ENCODE data around the gene HNF4A. TPM values are rescaled to one million over a fixed set of nuclear protein-coding genes. Genes with fewer than 3 reads are reported as not detected.

The HNF4A gene
- total and polyA plus RNA-seq, 2 of the 4 experiments (the other 2 are of a cell fraction), result not detected

DNA sequence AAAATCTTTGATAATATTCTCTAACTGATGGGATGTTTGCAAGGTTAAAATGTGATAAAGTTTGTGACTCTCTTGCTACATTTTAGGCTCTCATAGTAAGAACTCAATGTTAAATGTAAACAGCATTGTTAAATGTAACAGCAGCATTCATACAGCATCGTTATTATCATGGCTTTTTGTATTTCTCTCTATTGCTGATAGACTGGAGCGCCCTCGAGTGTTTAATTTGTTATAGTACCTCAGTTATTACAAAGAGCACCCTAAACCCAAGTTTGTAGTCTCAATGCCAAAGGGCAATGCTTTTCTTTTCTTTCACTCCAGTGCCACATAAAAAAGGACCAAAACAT is 105.3 kb downstream of the HNF4A start:
- Histone ChIP-seq H2AFZ (replicated peaks; ENCODE audit: low read length, poor library complexity) (no peak overlapping the region), H2AK5ac (ENCODE audit: low read depth, low read length) (no peak overlapping the region), H3K4ac (ENCODE audit: low read depth, low read length) (no peak overlapping the region), H3K27me3 (ENCODE audit: control insufficient read depth, insufficient read depth, low read length) (peaks cover 14% of the 10 kb centered on the region), H3K18ac (ENCODE audit: low read depth, low read length) (no peak overlapping the region), H4K5ac (ENCODE audit: low read depth, low read length) (no peak overlapping the region), H2BK120ac (ENCODE audit: low read depth, low read length) (no peak overlapping the region), H3K36me3 (ENCODE audit: control insufficient read depth, insufficient read depth, low read length) (no peaks in the 10 kb centered on the region), H3K9me3 (ENCODE audit: control insufficient read depth, insufficient read depth, low read length) (no peaks in the 10 kb centered on the region), H4K20me1 (ENCODE audit: insufficient read depth, low read length) (no peaks in the 10 kb centered on the region), H3K9me1 (ENCODE audit: insufficient read depth, low read length) (no peaks in the 10 kb centered on the region), H3K56ac (ENCODE audit: extremely low read depth, insufficient read depth, low read length) (no peak overlapping the region), H3K23ac (ENCODE audit: low read depth, low read length) (no peak overlapping the region), H3K4me1 (ENCODE audit: control insufficient read depth, insufficient read depth, low read length) (no peaks in the 10 kb centered on the region), H2AK9ac (replicated peaks; ENCODE audit: low read depth, low read length, poor library complexity) (no peak overlapping the region), H4K8ac (ENCODE audit: low read depth in 2 of 2, low read length in 2 of 2) (no peak overlapping the region), H3K79me1 (ENCODE audit: low read depth in 1 of 2, low read length in 2 of 2) (no peaks in the 10 kb centered on the region), H2BK5ac (ENCODE audit: low read depth, low read length, poor library complexity, severe bottlenecking) (no peak overlapping the region), H3K14ac (replicated peaks; ENCODE audit: low read depth, low read length) (no peak overlapping the region), H3K4me3 (ENCODE audit: insufficient read depth, low read depth, low read length) (no peak overlapping the region), H2BK15ac (ENCODE audit: low read depth, low read length) (no peak overlapping the region), H3K4me2 (ENCODE audit: low read depth, low read length) (no peak overlapping the region), H3K9ac (ENCODE audit: low read depth, low read length) (no peak overlapping the region), H3K27ac (ENCODE audit: insufficient read depth, low read length) (no peak overlapping the region), H4K91ac (ENCODE audit: insufficient read depth, low read depth, low read length) (no peak overlapping the region), H2BK20ac (ENCODE audit: low read depth, low read length) (no peak overlapping the region)
- ChIA-PET CTCF (interaction anchor here (1.0 kb wide), 1 partner anchor 243 kb away, joined by 3 read pairs; no protein-coding TSS in a partner anchor), POLR2A (ENCODE audit: unreplicated experiment) (no interaction called here)
- BruUV-seq (replicated peaks), result no TSS peak
- TF ChIP-seq CEBPB (IDR thresholded peaks at IDR 0.05; ENCODE audit: low read depth, low read length) (no peak), SMC3 (IDR thresholded peaks at IDR 0.05; ENCODE audit: low read depth, low read length) (peak; percentile 46), RAD21 (IDR thresholded peaks at IDR 0.05; ENCODE audit: low read length) (peak; percentile 60)
- TF ChIP-seq, protein P1, sequence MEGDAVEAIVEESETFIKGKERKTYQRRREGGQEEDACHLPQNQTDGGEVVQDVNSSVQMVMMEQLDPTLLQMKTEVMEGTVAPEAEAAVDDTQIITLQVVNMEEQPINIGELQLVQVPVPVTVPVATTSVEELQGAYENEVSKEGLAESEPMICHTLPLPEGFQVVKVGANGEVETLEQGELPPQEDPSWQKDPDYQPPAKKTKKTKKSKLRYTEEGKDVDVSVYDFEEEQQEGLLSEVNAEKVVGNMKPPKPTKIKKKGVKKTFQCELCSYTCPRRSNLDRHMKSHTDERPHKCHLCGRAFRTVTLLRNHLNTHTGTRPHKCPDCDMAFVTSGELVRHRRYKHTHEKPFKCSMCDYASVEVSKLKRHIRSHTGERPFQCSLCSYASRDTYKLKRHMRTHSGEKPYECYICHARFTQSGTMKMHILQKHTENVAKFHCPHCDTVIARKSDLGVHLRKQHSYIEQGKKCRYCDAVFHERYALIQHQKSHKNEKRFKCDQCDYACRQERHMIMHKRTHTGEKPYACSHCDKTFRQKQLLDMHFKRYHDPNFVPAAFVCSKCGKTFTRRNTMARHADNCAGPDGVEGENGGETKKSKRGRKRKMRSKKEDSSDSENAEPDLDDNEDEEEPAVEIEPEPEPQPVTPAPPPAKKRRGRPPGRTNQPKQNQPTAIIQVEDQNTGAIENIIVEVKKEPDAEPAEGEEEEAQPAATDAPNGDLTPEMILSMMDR (conservative IDR thresholded peaks at IDR 0.05; ENCODE audit: low read depth, low read length), result peak; percentile 57
- intact Hi-C loops (cut with micrococcal nuclease) (loop anchor here (1.0 to 5.0 kb wide), 4 partner anchors 72 to 343 kb away; no protein-coding TSS in a partner anchor), in situ Hi-C loops (cut with MboI; ENCODE audit: low sequenced_read_pairs) (no loop called here), dilution Hi-C loops (cut with HindIII; ENCODE audit: low sequenced_read_pairs, unreplicated experiment) (loop anchor here (10.0 kb wide), 1 partner anchor 66 kb away; no protein-coding TSS in a partner anchor)
- ATAC-seq (ENCODE audit: low read depth) (peak; percentile 76), DNase-seq (peak; percentile 23)
- WGBS, 2 experiments (ENCODE audit: extremely low coverage in 2 of 2, insufficient read length in 1 of 2), result no CpG with 5 or more reads among the region's 3 CpGs
